ENCODE results near the gene TOX3.

Gene TOX3

GRCh38 chr16:52572656-52573055 is 25.7 kb upstream of the TOX3 start:
- no peak for DNase-seq (ENCODE audit: low read depth)
- TF ChIP-seq, protein P1, sequence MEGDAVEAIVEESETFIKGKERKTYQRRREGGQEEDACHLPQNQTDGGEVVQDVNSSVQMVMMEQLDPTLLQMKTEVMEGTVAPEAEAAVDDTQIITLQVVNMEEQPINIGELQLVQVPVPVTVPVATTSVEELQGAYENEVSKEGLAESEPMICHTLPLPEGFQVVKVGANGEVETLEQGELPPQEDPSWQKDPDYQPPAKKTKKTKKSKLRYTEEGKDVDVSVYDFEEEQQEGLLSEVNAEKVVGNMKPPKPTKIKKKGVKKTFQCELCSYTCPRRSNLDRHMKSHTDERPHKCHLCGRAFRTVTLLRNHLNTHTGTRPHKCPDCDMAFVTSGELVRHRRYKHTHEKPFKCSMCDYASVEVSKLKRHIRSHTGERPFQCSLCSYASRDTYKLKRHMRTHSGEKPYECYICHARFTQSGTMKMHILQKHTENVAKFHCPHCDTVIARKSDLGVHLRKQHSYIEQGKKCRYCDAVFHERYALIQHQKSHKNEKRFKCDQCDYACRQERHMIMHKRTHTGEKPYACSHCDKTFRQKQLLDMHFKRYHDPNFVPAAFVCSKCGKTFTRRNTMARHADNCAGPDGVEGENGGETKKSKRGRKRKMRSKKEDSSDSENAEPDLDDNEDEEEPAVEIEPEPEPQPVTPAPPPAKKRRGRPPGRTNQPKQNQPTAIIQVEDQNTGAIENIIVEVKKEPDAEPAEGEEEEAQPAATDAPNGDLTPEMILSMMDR (IDR thresholded peaks at IDR 0.05; ENCODE audit: control insufficient read depth, insufficient read depth, low read depth, low read length, missing control alignments): no peak
- H3K4me3 ChIP-seq (ENCODE audit: control insufficient read depth, low read depth, low read length): no peak overlapping the region

DNA sequence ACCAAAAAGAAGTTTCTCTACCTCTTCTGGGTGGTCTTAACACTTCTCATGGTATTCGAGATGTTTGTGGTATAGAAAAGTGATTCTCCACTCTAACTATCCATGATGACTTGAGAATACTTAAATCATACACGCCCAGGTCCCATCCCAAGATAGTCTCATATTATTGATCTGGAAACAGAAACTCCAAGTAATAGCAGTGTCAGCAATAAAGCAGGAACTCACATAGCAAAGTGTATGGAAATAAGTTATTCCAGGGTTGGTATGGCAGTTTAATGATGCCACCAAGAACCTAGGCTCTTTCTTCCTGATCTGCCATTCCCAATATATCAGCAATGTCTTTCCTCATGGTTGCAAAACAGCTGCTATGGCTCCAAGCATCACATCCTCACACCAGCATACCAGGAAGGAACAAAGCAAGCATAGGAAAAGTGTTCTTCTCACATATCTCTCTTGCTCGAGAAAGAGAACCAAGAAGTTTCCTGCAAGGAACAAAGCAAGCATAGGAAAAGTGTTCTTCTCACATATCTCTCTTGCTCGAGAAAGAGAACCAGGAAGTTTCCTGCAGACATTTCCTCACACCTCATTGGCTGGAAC is 23.6 kb upstream of the TOX3 start:
- no peak for DNase-seq (ENCODE audit: low read depth)
- H3K4me3 ChIP-seq (ENCODE audit: control insufficient read depth, low read depth, low read length): no peak overlapping the region
- TF ChIP-seq, protein P1 (IDR thresholded peaks at IDR 0.05; ENCODE audit: control insufficient read depth, insufficient read depth, low read depth, low read length, missing control alignments): no peak

DNA sequence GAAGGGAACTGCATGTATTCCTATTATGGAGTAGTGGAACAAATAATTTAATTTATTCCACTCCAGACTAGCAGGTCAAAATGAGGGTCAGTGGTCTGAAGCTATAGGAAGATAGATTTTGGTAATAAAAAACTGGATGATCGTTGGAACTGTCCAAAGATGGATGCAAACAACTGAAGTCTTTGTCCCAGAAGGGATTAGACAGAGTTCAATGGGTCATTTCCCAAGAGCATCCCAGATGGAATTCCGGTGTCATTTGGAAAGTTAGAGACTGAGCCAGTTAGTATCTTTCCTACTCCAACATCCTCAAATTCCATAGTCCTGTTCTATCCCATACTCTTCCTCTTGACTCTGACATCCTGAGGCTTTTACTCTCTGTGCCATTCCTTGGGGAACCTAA is 22.8 kb upstream of the TOX3 start:
- TF ChIP-seq, protein P1 (IDR thresholded peaks at IDR 0.05; ENCODE audit: control insufficient read depth, insufficient read depth, low read depth, low read length, missing control alignments): no peak
- H3K4me3 ChIP-seq (ENCODE audit: control insufficient read depth, low read depth, low read length): no peak overlapping the region
- DNase-seq (ENCODE audit: low read depth): no peak

DNA sequence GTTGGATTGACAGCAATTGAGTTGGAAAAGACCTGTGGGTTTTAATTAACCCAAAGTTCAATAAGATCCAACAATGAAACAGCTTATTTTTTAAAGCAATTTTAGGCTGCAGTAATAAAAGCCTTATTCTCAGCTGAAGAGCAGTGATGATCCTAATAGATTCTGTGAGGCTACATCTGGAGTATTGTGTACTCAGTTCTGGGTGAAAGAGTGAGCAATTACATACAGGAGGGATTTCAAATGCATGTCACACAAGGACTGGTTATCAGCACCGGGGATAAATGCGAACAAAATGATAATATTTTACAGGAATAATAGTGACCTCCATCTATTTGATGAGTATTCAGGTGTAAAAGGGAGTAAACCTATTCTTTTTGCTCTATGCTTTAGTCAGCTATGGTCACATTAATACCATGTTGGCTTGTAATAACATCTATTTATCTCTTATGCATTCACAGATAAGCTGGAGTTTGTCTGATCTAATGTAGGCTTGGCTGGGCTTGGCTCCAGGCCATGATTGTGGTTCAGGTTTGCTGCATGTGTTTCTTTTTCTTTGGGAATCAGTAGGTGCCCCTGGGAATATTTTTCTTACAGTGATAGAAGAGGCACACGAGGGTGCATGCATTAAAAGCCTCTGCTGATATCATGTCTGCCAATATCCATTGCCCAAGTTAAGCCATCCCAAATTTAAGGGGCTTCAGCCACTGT is 22.2 kb upstream of the TOX3 start:
- TF ChIP-seq, protein P1 (IDR thresholded peaks at IDR 0.05; ENCODE audit: control insufficient read depth, insufficient read depth, low read depth, low read length, missing control alignments): no peak
- no peak overlapping the region for H3K4me3 ChIP-seq (ENCODE audit: control insufficient read depth, low read depth, low read length)
- DNase-seq (ENCODE audit: low read depth): no peak

GRCh38 chr16:52568495-52568894 is 21.6 kb upstream of the TOX3 start:
- DNase-seq (ENCODE audit: low read depth): no peak
- no peak overlapping the region for H3K4me3 ChIP-seq (ENCODE audit: control insufficient read depth, low read depth, low read length)
- TF ChIP-seq, protein P1 (IDR thresholded peaks at IDR 0.05; ENCODE audit: control insufficient read depth, insufficient read depth, low read depth, low read length, missing control alignments): no peak

GRCh38 chr16:52567193-52567592 is 20.2 kb upstream of the TOX3 start:
- TF ChIP-seq, protein P1 (IDR thresholded peaks at IDR 0.05; ENCODE audit: control insufficient read depth, insufficient read depth, low read depth, low read length, missing control alignments): no peak
- H3K4me3 ChIP-seq (ENCODE audit: control insufficient read depth, low read depth, low read length): no peak overlapping the region
- no peak for DNase-seq (ENCODE audit: low read depth)

All from AG09309 (cell line).